ENCODE measurements around the gene SLC36A3. TPM values are rescaled to one million over a fixed set of nuclear protein-coding genes. Genes with fewer than 3 reads are reported as not detected.
A peak's percentile ranks its signal among the peaks of the same experiment; 100 is the strongest.

The SLC36A3 gene
- total RNA-seq, 4 donors from 2014 or later, result not detected

GRCh38 chr5:151320481-151320880 is 16.9 kb upstream of the SLC36A3 start:
- peak; percentile 86 for DNase-seq (ENCODE audit: extremely low spot score)
- no peaks in the 10 kb centered on the region for H3K9me3 ChIP-seq
- no peak for TF ChIP-seq EP300 (IDR thresholded peaks at IDR 0.05)
- TF ChIP-seq, protein P1, sequence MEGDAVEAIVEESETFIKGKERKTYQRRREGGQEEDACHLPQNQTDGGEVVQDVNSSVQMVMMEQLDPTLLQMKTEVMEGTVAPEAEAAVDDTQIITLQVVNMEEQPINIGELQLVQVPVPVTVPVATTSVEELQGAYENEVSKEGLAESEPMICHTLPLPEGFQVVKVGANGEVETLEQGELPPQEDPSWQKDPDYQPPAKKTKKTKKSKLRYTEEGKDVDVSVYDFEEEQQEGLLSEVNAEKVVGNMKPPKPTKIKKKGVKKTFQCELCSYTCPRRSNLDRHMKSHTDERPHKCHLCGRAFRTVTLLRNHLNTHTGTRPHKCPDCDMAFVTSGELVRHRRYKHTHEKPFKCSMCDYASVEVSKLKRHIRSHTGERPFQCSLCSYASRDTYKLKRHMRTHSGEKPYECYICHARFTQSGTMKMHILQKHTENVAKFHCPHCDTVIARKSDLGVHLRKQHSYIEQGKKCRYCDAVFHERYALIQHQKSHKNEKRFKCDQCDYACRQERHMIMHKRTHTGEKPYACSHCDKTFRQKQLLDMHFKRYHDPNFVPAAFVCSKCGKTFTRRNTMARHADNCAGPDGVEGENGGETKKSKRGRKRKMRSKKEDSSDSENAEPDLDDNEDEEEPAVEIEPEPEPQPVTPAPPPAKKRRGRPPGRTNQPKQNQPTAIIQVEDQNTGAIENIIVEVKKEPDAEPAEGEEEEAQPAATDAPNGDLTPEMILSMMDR (IDR thresholded peaks at IDR 0.05), result no peak
- no peak for TF ChIP-seq POLR2AphosphoS5 (IDR thresholded peaks at IDR 0.05)
- TF ChIP-seq POLR2A (IDR thresholded peaks at IDR 0.05; ENCODE audit: low read depth), result no peak
- H3K4me3 ChIP-seq, result no peak overlapping the region
- no peak overlapping the region for H3K27ac ChIP-seq (replicated peaks in 1 of 4)
- WGBS, result 83% methylated on average over 4 of the region's 4 CpGs
- no peaks in the 10 kb centered on the region for H3K36me3 ChIP-seq
- H3K4me1 ChIP-seq, result peaks cover 0 to 13% (median 10%) of the 10 kb centered on the region in 4 donors
- intact Hi-C loops (cut with DNase I), result no loop called here
- no peaks in the 10 kb centered on the region for H3K27me3 ChIP-seq

GRCh38 chr5:151318850-151319732 is 15.5 kb upstream of the SLC36A3 start:
- H3K27me3 ChIP-seq, result no peaks in the 10 kb centered on the region
- H3K9me3 ChIP-seq, result no peaks in the 10 kb centered on the region
- peak; percentile 92 for DNase-seq (ENCODE audit: extremely low spot score)
- 68% methylated on average over 2 of the region's 2 CpGs for WGBS
- peaks cover 0 to 13% (median 10%) of the 10 kb centered on the region in 4 donors for H3K4me1 ChIP-seq
- peak overlapping the region in 1 of 4 donors; percentile 1 for H3K27ac ChIP-seq (replicated peaks in 1 of 4)
- intact Hi-C loops (cut with DNase I), result no loop called here
- TF ChIP-seq, protein P1 (IDR thresholded peaks at IDR 0.05), result peak in 1 of 3 experiments; percentile 24
- TF ChIP-seq POLR2AphosphoS5 (IDR thresholded peaks at IDR 0.05) (peak in 1 of 2 donors; percentile 23), EP300 (IDR thresholded peaks at IDR 0.05) (no peak)
- H3K36me3 ChIP-seq, result no peaks in the 10 kb centered on the region
- no peak overlapping the region for H3K4me3 ChIP-seq

GRCh38 chr5:151317871-151318270 is 14.3 kb upstream of the SLC36A3 start:
- 73% methylated on average over 2 of the region's 2 CpGs for WGBS
- intact Hi-C loops (cut with DNase I), result no loop called here
- H3K4me3 ChIP-seq, result no peak overlapping the region
- H3K36me3 ChIP-seq, result no peaks in the 10 kb centered on the region
- H3K27me3 ChIP-seq, result no peaks in the 10 kb centered on the region
- no peak overlapping the region for H3K27ac ChIP-seq (replicated peaks in 1 of 4)
- TF ChIP-seq, protein P1 (IDR thresholded peaks at IDR 0.05), result no peak
- TF ChIP-seq POLR2A (IDR thresholded peaks at IDR 0.05; ENCODE audit: low read depth) (no peak), EP300 (IDR thresholded peaks at IDR 0.05) (no peak), POLR2AphosphoS5 (IDR thresholded peaks at IDR 0.05) (no peak)
- no peak for DNase-seq (ENCODE audit: extremely low spot score)
- H3K4me1 ChIP-seq, result peaks cover 0 to 13% (median 10%) of the 10 kb centered on the region in 4 donors
- H3K9me3 ChIP-seq, result no peaks in the 10 kb centered on the region

DNA sequence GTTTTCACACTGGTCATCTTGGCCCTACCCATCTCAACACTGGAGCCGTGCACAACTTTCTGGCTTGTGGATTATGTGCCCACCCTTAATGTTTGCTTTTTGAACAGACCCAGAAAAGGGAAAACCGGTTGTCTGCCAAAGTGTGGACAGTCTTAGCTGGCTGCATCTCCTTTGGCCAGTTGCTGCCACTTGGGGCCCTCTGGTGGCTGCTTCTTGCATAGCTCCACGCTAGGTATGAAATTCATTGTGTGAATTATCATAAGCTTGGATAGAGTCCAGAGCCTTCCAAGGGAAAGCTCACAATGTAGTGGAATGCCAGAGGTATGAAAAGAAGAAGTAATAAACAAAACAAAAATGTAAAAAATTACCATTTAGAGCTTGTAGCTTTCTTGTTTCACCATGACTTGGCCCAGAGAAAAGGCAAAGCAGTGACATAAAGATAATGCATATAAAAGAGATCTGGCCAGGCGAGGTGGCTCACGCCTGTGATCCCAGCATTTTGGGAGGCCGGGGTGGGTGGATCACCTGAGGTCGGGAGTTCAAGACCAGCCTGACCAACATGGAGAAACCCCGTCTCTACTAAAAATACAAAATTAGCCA is 12.5 kb upstream of the SLC36A3 start:
- Histone ChIP-seq H3K27me3 (no peaks in the 10 kb centered on the region), H3K4me3 (no peak overlapping the region), H3K4me1 (peaks cover 0 to 13% (median 10%) of the 10 kb centered on the region in 4 donors), H3K36me3 (no peaks in the 10 kb centered on the region), H3K9me3 (peaks cover 0 to 6% (median 0%) of the 10 kb centered on the region in 4 donors), H3K27ac (replicated peaks in 1 of 4) (no peak overlapping the region)
- WGBS, result 53% methylated on average over 8 of the region's 8 CpGs
- DNase-seq (ENCODE audit: extremely low spot score), result no peak
- intact Hi-C loops (cut with DNase I), result no loop called here
- no peak for TF ChIP-seq POLR2A (IDR thresholded peaks at IDR 0.05; ENCODE audit: low read depth)
- peak in 1 of 2 donors; percentile 28 for TF ChIP-seq POLR2AphosphoS5 (IDR thresholded peaks at IDR 0.05)
- TF ChIP-seq, protein P1 (IDR thresholded peaks at IDR 0.05), result peak; percentile 74 to 94 (median 80)
- TF ChIP-seq EP300 (IDR thresholded peaks at IDR 0.05), result no peak
